ENCODE data around the gene SPTBN1. TPM values are rescaled to one million over a fixed set of nuclear protein-coding genes. Genes with fewer than 3 reads are reported as not detected.
A peak's percentile ranks its signal among the peaks of the same experiment; 100 is the strongest.

SPTBN1 gene
- total and polyA plus RNA-seq, 9 of the 15 experiments (the other 6 are each of a cell fraction or from before 2014, with no cell fraction given): 8.9 to 66.8 (median 31.4) TPM

GRCh38 chr2:54627973-54628372 lies 171.8 kb downstream of the SPTBN1 start:
- ATAC-seq: no peak
- CTCF ChIA-PET (ENCODE audit: low intra/inter-chr PET ratio): no interaction called here
- Histone ChIP-seq H2AFZ (ENCODE audit: low read depth, low read length) (no peak overlapping the region), H3K4me2 (ENCODE audit: insufficient read depth, low read length) (no peak overlapping the region), H3K9ac (ENCODE audit: insufficient read depth in 1 of 2, low read depth in 2 of 2, low read length in 2 of 2) (no peak overlapping the region), H3K9me3 (replicated peaks; ENCODE audit: control insufficient read depth, insufficient read depth, low read depth, low read length) (no peaks in the 10 kb centered on the region), H3K4me1 (replicated peaks in 1 of 2; ENCODE audit: control insufficient read depth in 2 of 2, insufficient read depth in 2 of 2, low read length in 2 of 2) (peaks cover 0 to 3% of the 10 kb centered on the region in 2 experiments; a peak in 1 of 5 replicates), H3K79me2 (ENCODE audit: control insufficient read depth, insufficient read depth, low read length) (no peaks in the 10 kb centered on the region), H3K4me3 (no peak overlapping the region), H3K27ac (ENCODE audit: extremely low read depth, low read depth, low read length) (no peak overlapping the region), H3K27me3 (ENCODE audit: control insufficient read depth in 2 of 2, insufficient read depth in 2 of 2, low read length in 2 of 2) (no peaks in the 10 kb centered on the region), H3K36me3 (ENCODE audit: control insufficient read depth, insufficient read depth, low read length) (peaks cover 95% of the 10 kb centered on the region), H4K20me1 (replicated peaks; ENCODE audit: control insufficient read depth, insufficient read depth, low read length) (no peaks in the 10 kb centered on the region), H3K9me1 (ENCODE audit: control insufficient read depth, insufficient read depth, low read length) (no peaks in the 10 kb centered on the region)
- BruUV-seq (replicated peaks): no TSS peak
- POLR2A ChIA-PET: interaction anchor here (1.0 to 1.9 kb wide), 3 partner anchors 13 to 23 kb away, joined by 3 to 5 read pairs (median 5); no protein-coding TSS in a partner anchor
- in situ Hi-C loops (cut with MboI) (no loop called here), intact Hi-C loops (cut with micrococcal nuclease) (no loop called here)
- DNase-seq (ENCODE audit: extremely low read depth in 1 of 4, low spot score in 3 of 4): no peak
- no peak for TF ChIP-seq ESRRB (CRISPR knock-in tag; IDR thresholded peaks at IDR 0.05; ENCODE audit: borderline replicate concordance)
- no peak for TF ChIP-seq ZNF512 (tag; IDR thresholded peaks at IDR 0.05)
- no peak for TF ChIP-seq CCAR2 (IDR thresholded peaks at IDR 0.05; ENCODE audit: low read depth, low read length)
- TF ChIP-seq DDX20 (tag; IDR thresholded peaks at IDR 0.05; ENCODE audit: low read depth): no peak
- TF ChIP-seq ZSCAN32 (CRISPR knock-in tag; IDR thresholded peaks at IDR 0.05): no peak
- TF ChIP-seq DPF2 (IDR thresholded peaks at IDR 0.05): no peak
- TF ChIP-seq ZNF23 (CRISPR knock-in tag; IDR thresholded peaks at IDR 0.05): no peak
- TF ChIP-seq GABPB1 (CRISPR knock-in tag; IDR thresholded peaks at IDR 0.05): no peak
- TF ChIP-seq SP2 (IDR thresholded peaks at IDR 0.05; ENCODE audit: extremely low read depth, low read depth, low read length, poor library complexity, severe bottlenecking): no peak
- TF ChIP-seq ARNT (IDR thresholded peaks at IDR 0.05): no peak
- no peak for TF ChIP-seq ZNF263 (CRISPR knock-in tag; IDR thresholded peaks at IDR 0.05; ENCODE audit: borderline replicate concordance)
- no peak for TF ChIP-seq KAT7 (CRISPR knock-in tag; IDR thresholded peaks at IDR 0.05; ENCODE audit: borderline replicate concordance)
- TF ChIP-seq HLTF (IDR thresholded peaks at IDR 0.05): no peak
- TF ChIP-seq PTBP1 (IDR thresholded peaks at IDR 0.05; ENCODE audit: low read depth, low read length): no peak
- 92% methylated on average over 6 of the region's 6 CpGs for WGBS (ENCODE audit: insufficient coverage, low coverage, missing lambda C conversion rate)
- peak; percentile 67 for FAIRE-seq

Measured in K562 (cell line).